Activated CD4-positive, alpha-beta T cell treated with anti-CD3 and anti-CD28 coated beads for 24 hours (primary cell): Measurements from ENCODE around the gene CD300LF.

Experiments
- DNase-seq, 2 donors: peaks; one replicate each; pipeline ENCODE4 v3.0.0-alpha.2; 2020; ENCODE audit warnings: low read depth in 2 of 2

Gene CD300LF

GRCh38 chr17:74745548-74746177 is 32.9 kb upstream of the CD300LF start:
- no peak for DNase-seq

- DNase-seq: peak; percentile 76 to 82
Measured at GRCh38 chr17:74744714-74745547, 32.2 kb upstream of the CD300LF start.

GRCh38 chr17:74744349-74744713 is 31.6 kb upstream of the CD300LF start:
- no peak for DNase-seq

GRCh38 chr17:74743755-74744154 is 31.0 kb upstream of the CD300LF start:
- DNase-seq: no peak

GRCh38 chr17:74742978-74743545 is 30.3 kb upstream of the CD300LF start:
- no peak for DNase-seq

- DNase-seq: no peak
Measured at GRCh38 chr17:74742153-74742515, 29.4 kb upstream of the CD300LF start.

GRCh38 chr17:74740641-74741387 is 28.1 kb upstream of the CD300LF start:
- no peak for DNase-seq

GRCh38 chr17:74740173-74740572 is 27.4 kb upstream of the CD300LF start:
- no peak for DNase-seq

- no peak for DNase-seq
Measured at GRCh38 chr17:74739227-74739831, 26.6 kb upstream of the CD300LF start.

- DNase-seq: peak; percentile 47 to 61
Measured at GRCh38 chr17:74738051-74738996, 25.6 kb upstream of the CD300LF start.

GRCh38 chr17:74737299-74738050 is 24.8 kb upstream of the CD300LF start:
- no peak for DNase-seq

- no peak for DNase-seq
Measured at GRCh38 chr17:74736513-74737298, 24.0 kb upstream of the CD300LF start, which contains the start of gene RAB37. RAB37 (plus strand) TSS chr17:74737256; CDS start chr17:74737273, 17 bp downstream.

- DNase-seq: no peak
Measured at GRCh38 chr17:74734256-74734655, 21.5 kb upstream of the CD300LF start.

- DNase-seq: no peak
Measured at GRCh38 chr17:74733365-74734122, 20.8 kb upstream of the CD300LF start.

- no peak for DNase-seq
Measured at GRCh38 chr17:74732042-74732867, 19.5 kb upstream of the CD300LF start.

GRCh38 chr17:74731347-74731605 is 18.6 kb upstream of the CD300LF start:
- DNase-seq: no peak

GRCh38 chr17:74730491-74731346 is 18.0 kb upstream of the CD300LF start:
- no peak for DNase-seq
